ENCODE data around the gene CARD10. TPM values are rescaled to one million over a fixed set of nuclear protein-coding genes. Genes with fewer than 3 reads are reported as not detected.

Gene CARD10
- total and polyA plus RNA-seq, 2 of the 8 experiments (the other 6 are each of a cell fraction or from before 2014, with no cell fraction given): 13.5 to 14.4 TPM

DNA sequence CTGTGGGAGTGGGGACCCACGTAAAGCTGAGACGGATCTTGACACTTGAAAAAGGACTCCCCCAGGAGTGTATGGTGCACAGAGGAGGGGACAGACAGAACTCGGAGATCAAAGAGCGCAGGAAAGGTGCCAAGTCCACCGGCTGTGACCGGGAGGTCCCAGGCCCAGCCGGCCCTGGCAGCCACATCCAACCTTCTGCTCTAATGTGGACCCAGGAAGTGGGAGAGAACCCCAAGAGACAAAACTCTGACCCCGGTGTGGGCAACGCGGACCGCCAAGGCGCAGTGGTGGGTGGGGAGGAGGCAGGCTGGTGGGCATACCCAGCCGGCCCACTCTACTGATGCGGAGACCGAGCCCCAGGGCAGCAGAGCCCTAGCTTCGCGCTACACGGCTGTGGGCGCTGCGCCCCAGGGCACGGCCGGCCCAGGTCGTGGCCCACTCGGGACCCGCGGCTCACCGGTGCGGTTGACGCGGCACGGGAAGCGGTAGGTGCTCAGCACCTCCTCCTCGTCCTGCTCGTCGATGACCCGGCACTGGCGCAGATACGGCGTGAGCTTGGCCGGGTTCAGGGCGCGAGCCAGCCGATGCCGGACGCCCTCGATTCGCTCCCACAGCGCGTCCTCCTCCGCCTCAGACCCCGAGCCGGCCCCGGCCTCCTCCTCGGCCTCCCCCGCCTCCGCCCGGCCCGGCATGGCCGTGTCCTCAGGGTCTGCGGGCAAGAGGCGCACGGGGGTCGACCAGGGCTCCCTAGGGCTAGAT, 527 bp downstream of the CARD10 start:
- H4K5ac ChIP-seq (ENCODE audit: insufficient read length, low read depth, low read length): no peak overlapping the region
- DNase-seq (ENCODE audit: low read depth in 1 of 2, low spot score in 2 of 2): peak in 1 of 2 experiments; percentile 75
- H4K91ac ChIP-seq (replicated peaks; ENCODE audit: insufficient read length, low read length): peak overlapping the region; percentile 71
- peak overlapping the region; percentile 51 to 68 (median 54) for H3K4me3 ChIP-seq (ENCODE audit: extremely low read depth in 1 of 4, insufficient read depth in 2 of 4, low read depth in 3 of 4, low read length in 4 of 4)
- H3K36me3 ChIP-seq (ENCODE audit: control insufficient read depth in 2 of 4, insufficient read depth in 4 of 4, low read length in 3 of 4): no peaks in the 10 kb centered on the region
- peak overlapping the region; percentile 94 for H4K8ac ChIP-seq (ENCODE audit: extremely low read depth, insufficient read depth, low read length)
- peak overlapping the region; percentile 62 for H3K4ac ChIP-seq (replicated peaks; ENCODE audit: insufficient read length, low read depth, low read length)
- peaks cover 7 to 25% (median 16%) of the 10 kb centered on the region in 4 experiments; a peak in 6 of 7 replicates for H3K27me3 ChIP-seq (replicated peaks in 1 of 4; ENCODE audit: control insufficient read depth in 3 of 4, extremely low read depth in 1 of 4, insufficient read depth in 3 of 4, low read length in 3 of 4)
- no peaks in the 10 kb centered on the region for H3K79me2 ChIP-seq (ENCODE audit: control insufficient read depth in 1 of 2, insufficient read depth in 2 of 2, low read length in 2 of 2)
- ChIA-PET CTCF (ENCODE audit: partially characterized antibody) (interaction anchor here (0.9 to 2.4 kb wide), 8 partner anchors 10 to 87 kb away, joined by 3 to 8 read pairs (median 4); no protein-coding TSS in a partner anchor), POLR2A (ENCODE audit: partially characterized antibody) (interaction anchor here (1.5 kb wide), 1 partner anchor 10 kb away, joined by 4 read pairs; no protein-coding TSS in a partner anchor)
- H3K56ac ChIP-seq (replicated peaks; ENCODE audit: insufficient read length, low read depth, low read length): no peak overlapping the region
- no peak overlapping the region; the same call in 1 of the 2 replicates for H2BK5ac ChIP-seq (ENCODE audit: low read depth, low read length)
- peak overlapping the region; percentile 87; the same call in 1 of the 2 replicates for H2BK12ac ChIP-seq (ENCODE audit: low read depth, low read length)
- H3K27ac ChIP-seq (ENCODE audit: low read depth, low read length): no peak overlapping the region
- H3K79me1 ChIP-seq (ENCODE audit: low read depth, low read length): no peaks in the 10 kb centered on the region
- H3K9ac ChIP-seq (replicated peaks in 1 of 4; ENCODE audit: extremely low read depth in 1 of 4, low read depth in 3 of 4, low read length in 3 of 4): no peak overlapping the region; a peak in 1 of 7 replicates
- peak overlapping the region; percentile 78; the same call in 1 of the 2 replicates for H3K18ac ChIP-seq (ENCODE audit: extremely low read depth, low read length)
- peaks cover 0 to 1% of the 10 kb centered on the region in 2 experiments for H4K20me1 ChIP-seq (replicated peaks in 1 of 2; ENCODE audit: control insufficient read depth in 1 of 2, insufficient read depth in 2 of 2, low read length in 2 of 2)
- H2AFZ ChIP-seq (ENCODE audit: low read length): peak overlapping the region; percentile 67; the same call in 1 of the 2 replicates
- no peak overlapping the region for H3K14ac ChIP-seq (ENCODE audit: insufficient read length)
- WGBS, 2 experiments (ENCODE audit: extremely low coverage in 1 of 2, insufficient coverage in 1 of 2, insufficient read length in 1 of 2, insufficient replicate concordance in 2 of 2, low coverage in 1 of 2, low lambda C conversion rate in 2 of 2, missing lambda C conversion rate in 1 of 2): 22% methylated on average over 53 of the region's 63 CpGs; no CpG with 5 or more reads in 1 of the 2 experiments
- FAIRE-seq: no peak
- H3K23ac ChIP-seq (ENCODE audit: insufficient read length): no peak overlapping the region
- peak overlapping the region; percentile 26 for H2BK120ac ChIP-seq (replicated peaks; ENCODE audit: low read depth, low read length)
- H2BK20ac ChIP-seq (ENCODE audit: low read length): no peak overlapping the region
- H3K4me1 ChIP-seq (replicated peaks in 1 of 4; ENCODE audit: control insufficient read depth in 3 of 4, insufficient read depth in 4 of 4, low read length in 3 of 4): peaks cover 0 to 7% (median 4%) of the 10 kb centered on the region in 4 experiments; a peak in 3 of 7 replicates
- no peaks in the 10 kb centered on the region for H3K9me3 ChIP-seq (ENCODE audit: insufficient read depth in 2 of 2, low read depth in 1 of 2, low read length in 1 of 2)
- H2AK5ac ChIP-seq (ENCODE audit: low read depth, low read length): no peak overlapping the region
- peak overlapping the region; percentile 66 to 99 for H3K4me2 ChIP-seq (ENCODE audit: insufficient read depth in 1 of 2, low read depth in 2 of 2, low read length in 2 of 2)
- peaks cover 10% of the 10 kb centered on the region; the same call in 1 of the 2 replicates for H3K23me2 ChIP-seq (ENCODE audit: low read depth, low read length)
- H2BK15ac ChIP-seq (ENCODE audit: low read length): peak overlapping the region; percentile 81; the same call in 1 of the 2 replicates
- TF ChIP-seq SIX5 (IDR thresholded peaks at IDR 0.05; ENCODE audit: low read depth, low read length): no peak
- no peak for TF ChIP-seq RFX5 (IDR thresholded peaks at IDR 0.05; ENCODE audit: borderline replicate concordance, low read depth, low read length)
- TF ChIP-seq ASH2L (IDR thresholded peaks at IDR 0.05; ENCODE audit: low read length): peak; percentile 38
- peak; percentile 13; the same call in 1 of the 2 replicates for TF ChIP-seq E2F6 (IDR thresholded peaks at IDR 0.05)
- TF ChIP-seq JUN (IDR thresholded peaks at IDR 0.05; ENCODE audit: low read depth, low read length): no peak
- TF ChIP-seq SUZ12 (IDR thresholded peaks at IDR 0.05; ENCODE audit: low read length): peak; percentile 70
- TF ChIP-seq SIRT6 (IDR thresholded peaks at IDR 0.05; ENCODE audit: low read length): no peak
- no peak for TF ChIP-seq RNF2 (IDR thresholded peaks at IDR 0.05; ENCODE audit: borderline replicate concordance, low read depth, low read length, missing control alignments, poor library complexity, severe bottlenecking)
- no peak for TF ChIP-seq BACH1 (IDR thresholded peaks at IDR 0.05; ENCODE audit: low read length)
- TF ChIP-seq TCF12 (IDR thresholded peaks at IDR 0.05; ENCODE audit: low read depth, low read length): no peak
